SK-N-DZ (cell line): ENCODE results near the gene C5orf24. TPM values are rescaled to one million over a fixed set of nuclear protein-coding genes. Genes with fewer than 3 reads are reported as not detected.
"Not testable (repeated sequence)": the region's sequence is repeated elsewhere in the genome, so short reads cannot be mapped to it uniquely, and the experiment has no call there.

Experiments
- DNase-seq: peaks from one replicate; pipeline ENCODE4 v3.0.0-alpha.2; 2015; ENCODE audit warnings: low spot score
- polyA plus RNA-seq, 2 experiments: library from polyadenylated mRNA; depleted of rRNA; stranded (reverse); fragments of >200 nt; gene quantifications; 2 replicates each; pipeline ENCODE4 v1.2.3, GENCODE V29; 2014

C5orf24 gene
- 53.3 and 54.3 TPM in 2 replicates for polyA plus RNA-seq (2014; cell fraction: cytosol; rRNA removed)
- 32.6 and 41.4 TPM in 2 replicates for polyA plus RNA-seq (2014; cell fraction: nucleus; rRNA removed)

DNA sequence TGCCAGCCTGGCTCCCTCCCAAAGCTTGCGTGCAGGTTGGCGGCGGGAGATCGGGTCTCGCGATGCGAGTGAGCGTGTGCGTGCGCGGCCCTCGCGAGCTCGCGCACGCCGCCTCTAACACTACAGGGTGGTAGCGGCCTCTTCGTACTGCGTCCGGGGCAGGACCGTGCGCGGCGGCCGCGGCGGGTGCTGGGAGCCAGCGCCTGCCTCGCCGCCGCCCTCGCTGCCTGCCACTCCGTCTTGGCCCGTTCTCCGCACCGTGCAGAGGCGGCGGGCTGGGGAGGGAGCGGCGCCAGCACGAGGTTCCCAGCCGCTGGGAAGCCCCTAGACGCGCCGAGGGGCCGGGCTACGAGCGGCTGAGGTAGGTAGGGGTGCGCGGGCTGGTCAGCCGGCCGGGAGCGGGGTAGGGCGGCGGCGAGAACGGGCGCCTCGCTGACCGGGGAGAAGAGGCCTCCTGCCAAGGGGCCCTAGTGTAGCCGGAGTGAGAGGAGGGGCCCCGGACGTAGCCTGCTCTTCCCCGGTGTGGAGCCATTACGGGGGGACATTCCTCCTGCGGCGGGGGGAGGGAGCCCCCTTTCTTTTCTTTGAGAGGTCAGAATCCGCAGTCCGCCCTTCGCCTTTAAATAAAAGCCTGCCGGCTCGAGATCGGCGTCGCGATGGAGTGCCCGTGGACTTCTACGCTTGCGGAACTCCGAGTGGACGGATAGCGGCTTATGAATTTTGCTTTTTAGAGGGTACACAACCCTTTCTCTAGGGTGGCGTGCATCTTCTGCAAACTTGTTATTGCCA is at the start of gene C5orf24:
TSS of gene C5orf24 (plus strand) at position 117 of the 789 bp plus-strand sequence. CDS start 8,933 bp downstream, outside the sequence.
- peak; percentile 95 for DNase-seq

DNA sequence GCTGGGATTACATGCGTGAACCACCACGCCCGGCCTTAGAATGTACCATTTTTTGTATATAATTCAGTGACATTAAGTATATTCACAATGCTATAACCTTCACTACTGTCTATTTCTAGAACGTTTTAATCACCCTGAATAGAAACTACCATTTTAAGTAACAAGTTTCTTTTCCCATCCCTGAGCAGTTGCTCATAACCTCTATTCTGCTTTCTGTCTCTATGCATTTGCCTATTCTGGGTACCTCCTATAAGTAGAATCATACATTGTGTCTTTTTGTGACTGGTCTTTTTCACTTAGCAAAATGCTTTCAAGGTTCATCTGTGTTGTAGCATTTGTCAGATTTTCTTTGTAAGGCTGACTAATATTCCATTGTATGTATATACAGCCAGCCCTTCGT is 47.3 kb upstream of the C5orf24 start:
- no peak for DNase-seq

DNA sequence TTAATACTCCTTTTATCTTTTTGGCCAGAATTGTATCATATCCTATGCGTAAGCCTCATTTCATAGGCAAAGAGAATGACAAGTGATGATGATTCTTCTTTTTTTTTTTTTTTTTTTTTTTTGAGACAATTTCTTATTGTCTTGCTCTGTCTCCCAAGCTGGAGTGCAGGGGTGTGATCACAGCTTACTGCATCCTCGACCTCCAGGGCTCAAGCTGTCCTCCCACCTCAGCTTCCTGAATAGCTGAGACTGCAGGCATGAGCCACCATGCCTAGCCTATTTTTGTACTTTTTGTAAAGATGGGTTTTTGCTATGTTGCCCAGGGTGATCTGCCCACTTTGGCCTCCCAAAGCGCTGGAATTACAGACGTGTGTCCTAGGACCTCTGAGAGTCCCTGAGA is 41.9 kb upstream of the C5orf24 start:
- no peak for DNase-seq

DNA sequence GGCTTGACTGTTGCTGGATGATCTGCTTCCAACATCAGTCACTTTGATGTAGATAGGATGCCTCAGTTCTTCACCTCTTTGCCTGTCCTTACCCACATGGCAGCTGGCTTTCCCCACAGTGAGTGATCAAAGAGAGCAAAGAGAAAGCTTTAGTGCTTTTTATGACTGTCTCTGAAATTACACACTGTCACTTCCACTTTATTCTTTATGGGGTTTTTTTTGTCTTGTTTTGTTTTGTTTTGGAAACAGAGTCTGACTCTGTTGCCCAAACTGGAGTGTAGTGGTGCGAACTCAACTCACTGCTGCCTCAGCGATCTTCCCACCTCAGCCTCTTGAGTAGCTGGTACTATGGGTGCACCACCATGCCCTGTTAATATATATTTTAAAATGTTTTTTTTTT is 32.4 kb upstream of the C5orf24 start:
- no peak for DNase-seq

DNA sequence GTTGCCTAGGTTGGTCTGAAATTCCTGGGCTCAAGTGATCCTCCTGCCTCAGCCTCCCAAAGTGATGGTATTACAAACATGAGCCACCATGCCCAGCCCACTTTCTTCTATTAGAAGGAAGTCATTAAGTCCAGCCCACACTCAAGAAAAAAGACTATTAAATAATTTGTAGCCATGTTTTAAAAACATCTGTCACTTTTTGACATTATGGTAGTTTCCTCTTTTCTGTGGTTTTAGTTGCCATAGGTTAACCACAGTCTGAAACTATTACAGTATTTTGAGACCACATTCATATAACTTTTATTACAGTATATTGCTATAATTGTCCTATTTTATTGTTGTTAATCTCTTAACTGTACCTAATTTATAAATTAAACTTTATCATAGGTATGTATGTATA is 31.9 kb upstream of the C5orf24 start:
- no peak for DNase-seq

DNA sequence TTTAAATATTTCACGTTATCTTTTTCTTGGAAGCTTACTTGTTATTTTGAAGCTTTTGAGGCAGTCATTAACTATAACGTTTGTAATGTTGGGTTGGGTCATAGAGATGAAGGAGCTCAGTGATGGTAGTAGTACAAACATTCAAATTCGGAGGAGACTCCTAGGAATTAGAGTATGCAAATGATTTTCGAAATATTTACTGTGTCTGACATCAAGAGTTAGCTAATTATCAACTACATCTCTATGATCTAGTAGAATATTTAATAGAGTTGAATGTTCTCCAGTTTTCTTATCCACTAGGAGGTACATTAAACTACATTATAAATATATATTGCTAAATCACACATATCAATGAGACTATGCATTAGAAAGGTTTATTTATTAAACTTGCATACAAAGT is 28.8 kb upstream of the C5orf24 start:
- DNase-seq = no peak

DNA sequence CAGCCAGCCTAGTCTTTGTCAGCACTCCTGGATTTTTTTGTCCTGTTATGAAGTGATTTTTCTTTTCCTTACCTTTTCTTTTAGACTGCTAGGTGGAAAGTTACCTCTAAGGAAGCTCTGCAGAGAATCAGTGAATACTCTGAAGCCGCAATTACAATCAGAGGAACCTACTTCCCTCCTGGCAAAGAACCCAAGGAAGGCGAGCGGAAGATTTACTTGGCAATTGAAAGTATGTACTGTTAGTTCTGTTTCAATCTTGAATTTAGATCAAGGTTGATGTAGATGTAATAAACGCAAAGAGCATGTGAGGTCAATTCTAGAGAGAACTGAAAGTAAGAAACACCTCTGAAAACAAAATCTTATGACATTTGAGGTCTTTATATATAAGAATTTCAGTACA is 27.0 kb upstream of the C5orf24 start:
- DNase-seq = no peak

DNA sequence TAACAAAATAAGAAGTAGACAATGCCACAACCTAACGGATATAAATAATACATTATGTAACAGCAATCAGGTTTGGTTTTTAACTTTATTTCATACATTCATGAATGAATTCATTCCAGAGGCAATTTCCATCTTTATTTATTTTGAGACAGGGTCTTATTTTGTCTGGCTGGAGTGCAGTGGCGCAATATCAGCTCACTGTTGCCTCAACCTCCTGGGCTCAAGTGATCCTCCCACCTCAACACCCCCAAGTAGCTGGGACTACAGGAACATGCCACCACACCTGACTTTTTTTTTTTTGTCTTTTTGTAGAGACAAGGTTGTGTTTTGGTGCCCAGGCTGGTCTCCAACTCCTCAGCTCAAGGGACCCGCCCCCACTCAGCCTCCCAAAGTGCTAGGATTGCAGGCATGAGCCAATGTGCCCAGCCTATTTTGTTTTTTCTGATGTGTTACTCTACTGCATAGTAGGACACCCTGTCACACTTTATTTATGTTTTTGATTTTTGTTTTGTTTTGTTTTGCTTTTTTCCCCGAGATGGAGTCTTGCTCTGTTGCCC is 26.3 kb upstream of the C5orf24 start:
- no peak for DNase-seq

DNA sequence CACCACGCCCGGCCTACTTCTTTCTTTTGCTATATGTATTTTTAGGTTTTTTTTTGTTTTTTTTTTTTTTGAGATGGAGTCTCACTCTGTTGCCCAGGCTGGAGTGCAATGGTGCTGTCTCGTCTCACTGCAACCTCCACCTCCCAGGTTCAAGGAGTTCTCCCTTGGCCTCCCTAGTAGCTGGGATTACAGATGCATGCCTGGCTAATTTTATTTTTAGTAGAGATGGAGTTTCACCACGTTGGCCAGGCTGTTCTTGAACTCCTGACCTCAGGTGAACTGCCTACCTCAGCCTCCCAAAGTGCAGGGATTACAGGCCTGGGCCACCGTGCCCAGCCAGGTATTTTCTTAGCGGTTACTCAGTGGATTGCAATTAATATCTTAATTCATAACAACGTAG is 23.9 kb upstream of the C5orf24 start:
- DNase-seq = no peak

DNA sequence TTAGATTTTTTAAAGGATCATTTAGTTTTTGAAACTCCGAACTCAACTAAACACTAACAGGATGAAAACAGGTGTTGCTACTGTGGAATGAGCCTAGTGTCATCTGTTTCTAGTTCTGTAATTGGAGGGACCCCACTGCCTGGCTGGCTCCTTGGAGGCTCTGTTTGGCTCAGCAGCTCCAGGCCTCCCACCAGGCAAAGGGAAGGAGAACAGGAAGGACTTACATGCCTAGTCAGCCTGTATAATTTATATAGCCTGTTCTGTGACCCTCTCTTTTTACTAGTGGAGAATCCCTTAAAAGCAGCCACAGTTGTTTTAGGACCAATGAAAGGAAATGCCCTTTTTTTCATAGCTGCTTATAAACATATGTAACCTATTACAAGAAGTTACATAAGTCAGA is 21.1 kb upstream of the C5orf24 start:
- DNase-seq = no peak

DNA sequence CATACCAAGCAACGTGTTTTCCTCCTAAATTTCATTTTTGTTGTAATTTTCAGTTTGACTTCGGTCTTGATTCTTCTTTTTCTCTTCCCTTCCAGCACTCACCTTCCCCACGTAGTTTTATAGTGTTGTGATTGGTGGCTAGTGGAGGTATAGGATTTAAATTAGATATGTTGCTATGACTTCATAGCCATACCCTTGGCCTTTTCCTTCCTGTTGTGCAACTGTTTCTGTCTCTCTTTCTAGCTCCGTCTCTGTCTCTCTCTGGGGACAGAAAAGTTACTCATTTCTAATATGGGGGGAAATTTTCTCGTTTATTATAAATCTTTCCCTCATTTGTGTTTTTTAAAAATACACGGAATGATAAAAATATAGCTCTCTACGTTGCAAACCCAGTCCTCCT is 20.6 kb upstream of the C5orf24 start:
- no peak for DNase-seq

DNA sequence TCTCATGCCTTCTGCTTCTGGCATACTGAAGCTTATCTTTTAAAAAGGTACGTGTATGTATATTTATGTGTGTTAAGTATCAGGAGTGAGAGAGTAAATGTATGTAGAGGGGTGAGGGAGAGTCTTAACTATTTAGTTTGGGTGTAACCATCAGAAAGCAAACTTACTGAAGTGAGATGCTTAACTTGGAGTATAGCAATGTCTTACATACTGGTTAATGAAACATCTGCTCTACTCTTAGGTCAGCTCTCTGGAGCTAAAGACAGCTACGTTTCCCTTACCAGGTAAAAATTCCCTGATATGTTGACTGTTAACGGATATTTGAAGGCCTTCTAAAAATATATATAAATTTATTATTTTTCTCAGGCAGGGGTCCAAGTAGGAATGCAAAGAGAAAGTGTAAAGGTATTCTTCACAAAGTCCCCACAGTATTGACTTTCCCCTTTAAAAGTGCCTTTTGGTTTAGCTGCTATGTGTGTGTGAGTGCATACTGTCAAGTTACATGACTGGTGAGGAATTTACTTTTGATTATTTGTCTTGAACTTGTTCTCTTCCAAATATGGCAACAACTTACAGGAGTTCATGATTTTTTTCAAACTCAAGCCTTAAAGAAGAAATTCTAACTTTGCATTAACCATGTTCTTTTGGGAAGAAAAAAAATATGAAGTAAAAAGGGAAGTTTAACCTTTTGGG is 12.3 kb upstream of the C5orf24 start:
- no peak for DNase-seq

DNA sequence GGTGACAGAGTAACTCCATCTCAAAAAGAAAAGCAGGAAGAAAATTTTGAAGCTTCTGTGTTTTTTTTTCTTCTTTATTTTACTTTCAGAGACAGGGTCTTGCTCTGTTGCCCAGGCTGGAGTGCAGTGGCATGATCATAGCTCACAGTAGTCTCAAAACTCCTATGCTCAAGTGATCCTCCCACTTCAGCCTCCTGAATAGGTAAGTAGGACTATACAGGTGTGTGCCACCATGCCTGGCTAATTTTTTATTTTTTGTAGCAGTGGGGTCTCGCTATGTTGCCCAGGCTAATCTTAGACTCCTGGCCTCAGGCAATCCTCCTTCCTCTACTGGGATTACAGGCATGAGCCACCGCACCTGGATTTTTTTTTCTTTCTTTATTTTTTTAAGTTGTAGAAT is 10.1 kb upstream of the C5orf24 start:
- DNase-seq = no peak

DNA sequence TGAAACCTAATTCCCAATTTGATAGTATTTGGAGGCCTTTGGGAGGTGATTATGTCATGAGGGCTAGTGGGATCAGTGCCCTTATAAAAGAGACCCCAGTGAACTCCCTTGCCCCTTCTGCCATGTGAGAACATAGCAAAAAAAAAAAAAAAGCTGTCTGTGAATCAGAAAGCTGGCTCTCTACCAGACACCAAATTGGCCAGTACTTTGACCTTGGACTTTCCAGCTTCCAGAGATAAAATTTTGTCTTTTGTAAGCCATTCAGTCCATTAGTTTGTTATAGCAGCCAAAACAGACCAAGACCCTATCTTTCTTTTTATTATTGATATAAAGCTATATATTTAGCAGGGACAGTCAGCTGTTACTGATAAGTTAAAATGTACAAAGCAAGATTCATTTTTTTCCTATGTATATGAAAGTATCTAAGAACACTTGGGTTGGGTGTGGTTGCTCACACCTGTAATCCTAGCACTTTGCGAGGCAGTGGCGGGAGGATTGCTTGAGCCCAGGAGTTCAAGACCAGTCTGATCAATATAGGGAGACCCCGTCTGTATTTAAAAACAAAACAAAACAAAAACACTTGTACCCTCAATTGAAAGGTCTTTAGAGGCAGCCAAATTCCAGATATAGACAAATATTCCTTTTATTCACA is 8.1 kb upstream of the C5orf24 start:
- DNase-seq = no peak

DNA sequence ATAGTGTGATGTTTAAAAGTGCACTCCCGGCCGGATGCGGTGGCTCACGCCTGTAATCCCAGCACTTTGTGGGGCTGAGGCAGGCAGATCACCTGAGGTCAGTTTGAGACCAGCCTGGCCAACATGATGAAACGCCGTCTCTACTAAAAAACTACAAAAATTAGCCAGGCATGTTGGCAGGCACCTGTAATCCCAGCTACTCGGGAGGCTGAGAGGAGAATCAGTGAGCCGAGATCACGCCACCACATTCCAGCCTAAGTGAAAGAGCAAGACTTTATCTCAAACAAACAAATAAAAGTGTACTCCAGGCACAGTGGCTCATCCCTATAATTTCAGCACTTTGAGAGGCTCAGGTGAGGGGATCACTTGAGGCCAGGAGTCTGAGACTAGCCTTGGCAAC is 7.4 kb upstream of the C5orf24 start:
- DNase-seq = not testable (repeated sequence)

DNA sequence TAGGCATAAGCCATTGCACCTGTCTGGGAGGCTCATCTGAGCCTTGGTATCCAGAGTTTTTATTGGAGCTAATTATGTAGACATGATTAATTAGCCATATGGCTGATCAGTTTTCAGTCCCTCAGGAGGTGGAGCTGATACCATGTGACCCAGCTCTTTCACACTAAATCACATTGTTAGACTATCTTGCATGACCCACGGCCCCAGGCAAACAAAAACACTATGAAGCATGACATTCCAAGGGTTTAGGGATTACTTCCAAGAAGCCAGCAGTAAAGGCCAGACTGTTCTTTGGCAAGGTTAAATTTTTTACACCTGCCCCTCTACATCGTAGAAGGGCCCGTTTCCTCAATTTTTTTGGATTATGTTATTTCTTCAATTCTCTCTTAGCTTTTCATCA is 5.0 kb upstream of the C5orf24 start:
- DNase-seq = no peak

DNA sequence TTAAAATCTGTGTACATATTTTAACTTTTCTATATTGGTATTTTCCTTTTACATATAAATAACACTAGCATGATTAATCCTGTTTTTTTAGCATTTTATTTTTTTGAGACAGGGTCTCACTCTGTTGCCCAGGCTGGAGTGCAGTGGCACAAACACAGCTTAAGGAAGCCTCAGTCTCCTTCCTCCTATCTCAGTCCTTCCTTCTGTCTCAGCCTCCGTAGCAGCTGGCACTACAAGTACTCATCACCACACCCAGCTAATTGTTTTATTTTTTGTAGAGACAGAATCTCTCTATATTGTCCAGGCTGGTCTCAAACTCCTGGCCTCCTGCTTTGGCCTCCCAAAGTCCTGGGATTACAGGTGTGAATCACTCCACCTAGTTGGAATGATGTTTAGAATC is 1.5 kb upstream of the C5orf24 start:
- DNase-seq = no peak

DNA sequence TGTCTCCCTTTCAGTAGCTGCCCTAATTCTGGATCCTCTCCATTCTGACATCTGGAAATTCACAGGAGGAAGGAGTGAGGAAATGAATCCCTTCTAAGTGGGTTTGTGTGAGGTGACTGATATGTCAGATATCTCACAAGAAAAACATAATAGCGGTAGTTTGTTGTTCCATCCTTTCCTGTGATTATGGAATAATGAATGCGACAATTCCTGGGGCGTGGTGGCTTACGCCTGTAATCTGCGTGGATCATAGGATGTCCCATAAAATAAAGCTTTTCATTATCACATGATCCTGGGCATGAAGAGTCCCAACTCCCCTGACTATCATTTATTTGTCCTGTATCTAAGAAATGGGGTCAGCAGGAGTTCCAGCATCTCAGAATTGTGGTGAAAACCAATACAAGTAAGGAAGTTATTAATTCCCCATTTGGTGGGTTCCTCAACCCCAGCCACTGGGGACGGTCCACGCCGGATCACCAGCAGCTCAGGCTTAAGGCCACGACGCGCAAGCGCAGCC is 375 bp upstream of the C5orf24 start:
- no peak for DNase-seq

DNA sequence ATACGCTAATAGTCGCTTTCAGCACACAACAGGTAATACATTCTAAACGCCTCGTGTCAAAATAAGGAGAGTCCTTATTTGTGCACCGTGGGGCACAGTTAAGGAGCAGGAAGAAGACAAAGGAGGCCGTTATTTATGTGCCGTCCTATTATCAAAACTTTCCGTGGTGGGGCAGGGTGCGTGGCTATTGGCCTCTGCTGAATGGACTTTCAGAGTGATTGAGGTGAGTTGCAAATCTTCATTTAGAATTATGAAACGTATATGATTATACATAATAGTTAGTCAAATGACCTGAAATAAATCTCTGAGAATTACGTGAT is 833 bp downstream of the C5orf24 start:
- no peak for DNase-seq

DNA sequence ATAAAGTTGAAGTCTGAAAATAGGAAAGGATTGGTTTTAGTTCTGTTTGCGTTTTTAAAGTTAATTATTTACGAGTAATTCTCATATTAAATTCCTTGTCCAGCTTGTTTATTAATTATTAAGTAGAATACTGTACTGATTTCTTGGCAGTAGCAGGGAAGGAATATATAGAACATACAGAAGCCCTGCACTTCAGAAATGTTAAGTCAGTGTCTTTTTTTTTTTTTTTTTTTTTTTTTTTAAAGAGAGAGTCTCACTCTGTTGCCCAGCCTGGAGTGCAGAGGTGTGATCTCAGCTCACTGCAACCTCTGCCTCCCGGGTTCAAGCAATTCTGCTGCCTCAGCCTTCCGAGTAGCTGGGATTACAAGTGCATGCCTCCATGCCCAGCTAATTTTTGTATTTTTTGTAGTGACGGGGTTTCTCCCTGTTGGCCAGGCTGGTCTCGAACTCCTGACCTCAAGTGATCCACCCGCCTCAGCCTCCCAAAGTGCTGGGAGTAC is 3.7 kb downstream of the C5orf24 start:
- DNase-seq = not testable (repeated sequence)

DNA sequence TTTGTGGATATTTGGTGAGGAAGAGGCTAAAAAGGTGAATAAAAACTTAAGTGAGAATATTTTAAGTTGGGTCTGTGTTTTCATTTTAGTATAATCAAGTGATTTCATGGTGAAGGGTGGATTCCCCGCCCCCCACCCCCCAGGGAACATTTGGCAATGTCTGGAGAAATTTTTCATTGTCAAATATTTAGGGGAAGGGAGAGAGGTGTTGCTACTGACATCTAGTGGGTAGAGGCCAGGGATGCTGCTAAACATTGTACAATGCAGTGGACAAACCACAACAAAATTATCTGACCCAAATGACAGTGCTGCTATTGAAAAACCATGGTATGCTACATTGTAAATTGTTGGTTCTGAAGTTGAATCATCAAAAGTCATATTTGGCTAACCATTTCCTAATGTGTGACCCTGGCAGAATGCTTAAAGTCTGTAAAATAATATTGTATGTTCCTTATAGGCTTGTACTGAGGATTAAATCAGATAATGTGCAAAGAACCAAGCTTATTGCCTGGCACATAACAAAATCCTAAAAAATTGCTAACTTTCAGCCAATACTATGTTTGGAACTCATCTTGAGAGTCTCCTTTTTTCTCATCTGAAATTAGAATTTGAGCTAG is 5.6 kb downstream of the C5orf24 start:
- no peak for DNase-seq
